Activated CD4-positive, alpha-beta memory T cell treated with anti-CD3 and anti-CD28 coated beads, Interleukin-2, amount 10 ng/mL, durations not matched to agents 7 days and 5 days (primary cell): ENCODE measurements around the gene PREB. TPM values are rescaled to one million over a fixed set of nuclear protein-coding genes. Genes with fewer than 3 reads are reported as not detected.
A peak's percentile ranks its signal among the peaks of the same experiment; 100 is the strongest.

Source experiments
- CTCF ChIA-PET: fragments of 350-600 bp; sonication (Branson Sonifier 250); formaldehyde crosslinking; loops from one replicate; lab custom pipeline; 2021; ENCODE audit warnings: antibody characterized with exemption, inconsistent platforms; lab: Charles Lee
- POLR2A ChIA-PET: fragments of 350-600 bp; sonication (Branson Sonifier 250); formaldehyde crosslinking; loops from one replicate; lab custom pipeline; 2021; ENCODE audit warnings: antibody characterized with exemption; lab: Charles Lee
- DNase-seq: peaks from one replicate; pipeline ENCODE4 v3.0.0-alpha.2; 2020
- H3K27ac Mint-ChIP-seq: one replicate; pipeline ENCODE4 v1.8.0; 2021; ENCODE audit warnings: mild to moderate bottlenecking, mixed read lengths
- H3K27me3 Mint-ChIP-seq: one replicate; pipeline ENCODE4 v1.8.0; 2021; ENCODE audit warnings: mixed read lengths
- H3K36me3 Mint-ChIP-seq: one replicate; pipeline ENCODE4 v1.8.0; 2021; ENCODE audit warnings: low read depth, mixed read lengths
- H3K4me1 Mint-ChIP-seq: one replicate; pipeline ENCODE4 v1.8.0; 2021; ENCODE audit warnings: mixed read lengths
- H3K4me3 Mint-ChIP-seq: one replicate; pipeline ENCODE4 v1.8.0; 2021; ENCODE audit warnings: mild to moderate bottlenecking, mixed read lengths
- H3K9me3 Mint-ChIP-seq: one replicate; pipeline ENCODE4 v1.8.0; 2021; ENCODE audit warnings: mixed read lengths
- total RNA-seq, 2 experiments: library from RNA; stranded (reverse); gene quantifications; one replicate each; pipeline ENCODE4 v1.2.3, GENCODE V29; 2021

PREB gene
- total RNA-seq, 2 experiments from 2014 or later: 67.4 to 72.7 TPM

DNA sequence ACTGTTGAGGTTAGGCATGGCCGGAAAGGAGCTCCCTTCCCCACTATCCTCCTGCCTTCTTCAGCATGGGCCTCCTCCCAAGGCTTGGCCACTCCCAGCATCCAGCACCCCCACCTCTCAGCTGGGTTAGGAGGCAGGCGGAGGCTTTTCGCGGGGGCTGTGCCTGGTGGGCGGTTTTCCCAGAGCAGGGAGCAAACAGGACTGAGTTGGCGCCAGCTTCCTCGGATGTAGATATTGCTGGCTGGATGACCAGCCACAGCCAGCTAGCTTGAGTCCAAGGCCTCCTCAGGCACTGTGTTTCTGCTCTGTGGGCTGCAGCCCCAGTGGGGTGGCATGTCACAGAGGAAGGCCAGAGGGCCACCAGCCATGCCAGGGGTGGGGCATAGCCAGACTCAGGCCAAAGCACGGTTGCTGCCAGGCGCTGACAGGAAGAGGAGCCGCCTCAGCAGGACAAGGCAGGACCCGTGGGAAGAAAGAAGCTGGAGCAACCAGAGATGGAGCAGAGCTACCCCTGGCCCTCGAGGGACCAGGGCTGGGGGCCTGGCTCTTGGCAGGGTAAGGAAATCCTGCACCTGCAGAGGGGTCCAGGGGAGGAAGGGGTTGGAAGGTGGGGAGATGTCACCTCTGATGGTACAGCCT lies 14.5 kb upstream of the PREB start, which contains the start of gene TCF23:
TSS of gene TCF23 (plus strand) at position 204 of the 639 bp plus-strand sequence. CDS start at position 334, 130 bp downstream.
- Mint-ChIP-seq H3K4me1 (no peaks in the 10 kb centered on the region), H3K27me3 (peaks cover 4% of the 10 kb centered on the region), H3K9me3 (no peaks in the 10 kb centered on the region), H3K4me3 (no peak within 1 kb of the TSS), H3K27ac (no peak within 1 kb of the TSS), H3K36me3 (no peaks in the 10 kb centered on the region)
- CTCF ChIA-PET: no interaction called here
- POLR2A ChIA-PET: no interaction called here
- no peak for DNase-seq

DNA sequence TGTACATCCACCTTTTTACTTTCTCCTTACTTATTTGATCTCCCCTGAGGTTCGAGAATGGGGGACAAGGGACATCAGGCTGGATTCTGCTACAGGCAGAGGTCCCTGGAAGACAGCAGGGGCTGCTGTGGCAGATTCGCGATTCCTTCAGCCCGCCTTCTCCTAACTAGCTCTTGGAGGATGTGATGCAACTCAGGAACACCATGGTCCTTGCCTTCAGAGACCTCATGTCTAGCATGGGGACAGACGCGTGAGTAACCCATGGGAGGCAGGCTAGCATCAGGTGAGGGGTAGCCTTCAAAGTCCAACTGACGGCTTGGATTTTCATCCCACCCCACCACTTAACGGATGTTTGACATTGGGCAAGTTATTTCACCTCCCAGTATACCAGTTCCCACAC lies 13.5 kb upstream of the PREB start:
- H3K27me3 Mint-ChIP-seq: peaks cover 12% of the 10 kb centered on the region
- POLR2A ChIA-PET: no interaction called here
- peaks cover 2% of the 10 kb centered on the region for H3K9me3 Mint-ChIP-seq
- H3K27ac Mint-ChIP-seq: no peak overlapping the region
- DNase-seq: no peak
- H3K4me1 Mint-ChIP-seq: no peaks in the 10 kb centered on the region
- CTCF ChIA-PET: no interaction called here
- H3K36me3 Mint-ChIP-seq: no peaks in the 10 kb centered on the region
- no peak overlapping the region for H3K4me3 Mint-ChIP-seq

DNA sequence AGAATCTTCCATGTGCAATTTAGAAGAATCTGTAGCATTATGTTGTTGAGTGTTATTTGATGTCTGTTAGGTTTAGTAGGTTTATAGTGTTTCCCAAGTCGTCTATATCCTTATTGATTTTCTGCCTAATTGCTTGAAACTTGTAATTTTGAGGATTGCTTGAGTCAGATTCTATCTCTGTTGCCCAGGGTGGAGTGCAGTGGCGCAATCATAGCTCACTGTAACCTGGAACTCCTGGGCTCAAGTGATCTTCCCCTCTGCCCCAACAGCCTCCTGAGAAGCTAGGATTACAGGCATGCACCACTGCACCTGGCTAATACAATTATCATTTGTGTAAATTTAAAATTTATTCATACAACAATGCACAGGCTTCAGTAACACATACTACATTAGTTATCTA lies 11.2 kb upstream of the PREB start:
- Mint-ChIP-seq H3K4me1 (no peaks in the 10 kb centered on the region), H3K36me3 (no peaks in the 10 kb centered on the region), H3K27me3 (peaks cover 18% of the 10 kb centered on the region), H3K9me3 (peaks cover 2% of the 10 kb centered on the region), H3K4me3 (no peak overlapping the region), H3K27ac (no peak overlapping the region)
- CTCF ChIA-PET: interaction anchor here (1.2 kb wide), 1 partner anchor 134 kb away, joined by 3 read pairs; no protein-coding TSS in a partner anchor
- DNase-seq: no peak
- POLR2A ChIA-PET: no interaction called here

DNA sequence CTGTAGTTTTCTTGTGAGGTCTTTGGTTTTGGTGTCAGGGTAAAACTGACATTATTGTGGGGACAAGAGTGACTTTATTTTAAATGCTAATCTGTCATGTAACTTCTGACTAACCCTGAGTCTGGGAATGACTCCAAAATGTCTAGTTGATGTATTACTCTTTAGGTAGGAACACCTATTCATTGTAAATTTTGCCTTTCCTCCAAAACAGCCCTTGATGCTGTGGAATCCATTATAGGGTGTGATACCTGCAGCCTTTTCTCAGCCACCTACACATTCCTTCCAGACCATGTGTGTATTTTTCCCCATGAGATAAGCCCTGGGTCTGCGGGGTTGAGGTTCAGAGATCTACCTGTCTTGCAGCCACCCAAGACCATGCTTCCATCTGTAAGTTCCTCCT lies 8.8 kb upstream of the PREB start:
- Mint-ChIP-seq H3K27me3 (peaks cover 20% of the 10 kb centered on the region), H3K4me3 (no peak overlapping the region), H3K36me3 (no peaks in the 10 kb centered on the region), H3K4me1 (no peaks in the 10 kb centered on the region), H3K9me3 (peaks cover 2% of the 10 kb centered on the region), H3K27ac (no peak overlapping the region)
- DNase-seq: no peak
- POLR2A ChIA-PET: no interaction called here
- CTCF ChIA-PET: no interaction called here

DNA sequence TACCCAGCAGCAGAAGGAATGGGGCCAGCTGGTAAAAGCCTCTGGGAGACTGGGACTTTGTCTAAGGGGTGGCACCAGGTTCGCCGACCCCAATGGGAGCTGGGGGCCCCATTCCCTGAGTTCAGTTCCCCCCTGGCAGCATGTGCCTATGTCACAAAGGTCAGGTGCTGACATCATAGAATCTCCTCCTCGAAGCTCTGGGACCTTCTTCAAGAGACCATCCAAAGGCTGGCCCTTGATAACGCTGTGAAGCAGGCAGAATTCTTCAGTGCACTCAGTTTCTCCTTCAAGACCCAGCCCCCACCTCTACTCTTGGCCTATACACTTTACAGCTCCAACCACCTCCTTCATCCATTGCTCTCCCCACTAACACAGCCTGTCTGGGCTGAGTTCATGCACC lies 4.9 kb upstream of the PREB start, which contains the start of gene PRR30:
TSS of gene PRR30 (minus strand) at position 101 of the 400 bp plus-strand sequence. CDS start 1,081 bp downstream, outside the sequence.
- ChIA-PET POLR2A (interaction anchor here (0.9 kb wide), 1 partner anchor 15 kb away, joined by 3 read pairs; no protein-coding TSS in a partner anchor), CTCF (no interaction called here)
- no peak within 1 kb of the TSS for H3K27ac Mint-ChIP-seq
- peaks cover 2% of the 10 kb centered on the region for H3K9me3 Mint-ChIP-seq
- H3K27me3 Mint-ChIP-seq: peaks cover 19% of the 10 kb centered on the region
- peaks cover 11% of the 10 kb centered on the region for H3K4me1 Mint-ChIP-seq
- no peak for DNase-seq
- peaks cover 2% of the 10 kb centered on the region for H3K36me3 Mint-ChIP-seq
- H3K4me3 Mint-ChIP-seq: no peak within 1 kb of the TSS

DNA sequence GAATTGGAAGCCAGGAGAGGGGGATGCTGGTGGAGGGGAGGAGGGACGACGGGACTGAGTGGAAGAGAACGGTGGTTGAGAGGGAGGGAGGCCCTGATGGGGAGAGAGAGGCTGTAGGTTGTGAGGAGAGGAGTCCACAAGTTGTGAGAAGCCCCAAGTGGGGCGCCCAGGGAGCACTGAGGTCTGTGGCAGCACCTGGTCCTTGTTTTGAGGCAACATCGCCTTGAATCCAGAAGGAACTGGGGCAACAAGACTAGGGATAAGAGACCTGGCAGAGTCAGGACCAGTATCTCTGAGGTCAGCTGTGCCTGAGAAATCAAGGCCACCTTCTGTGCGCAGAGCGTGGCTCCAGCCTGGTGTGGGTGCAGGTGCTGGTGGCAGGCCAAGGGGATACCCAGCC lies 3.7 kb upstream of the PREB start:
- peaks cover 9% of the 10 kb centered on the region for H3K36me3 Mint-ChIP-seq
- H3K4me1 Mint-ChIP-seq: peaks cover 18% of the 10 kb centered on the region
- no peak for DNase-seq
- POLR2A ChIA-PET: no interaction called here
- no peak overlapping the region for H3K4me3 Mint-ChIP-seq
- CTCF ChIA-PET: interaction anchor here (1.5 kb wide), 1 partner anchor 32 kb away, joined by 3 read pairs; no protein-coding TSS in a partner anchor
- H3K27me3 Mint-ChIP-seq: peaks cover 10% of the 10 kb centered on the region
- no peak overlapping the region for H3K27ac Mint-ChIP-seq
- H3K9me3 Mint-ChIP-seq: peaks cover 1% of the 10 kb centered on the region

DNA sequence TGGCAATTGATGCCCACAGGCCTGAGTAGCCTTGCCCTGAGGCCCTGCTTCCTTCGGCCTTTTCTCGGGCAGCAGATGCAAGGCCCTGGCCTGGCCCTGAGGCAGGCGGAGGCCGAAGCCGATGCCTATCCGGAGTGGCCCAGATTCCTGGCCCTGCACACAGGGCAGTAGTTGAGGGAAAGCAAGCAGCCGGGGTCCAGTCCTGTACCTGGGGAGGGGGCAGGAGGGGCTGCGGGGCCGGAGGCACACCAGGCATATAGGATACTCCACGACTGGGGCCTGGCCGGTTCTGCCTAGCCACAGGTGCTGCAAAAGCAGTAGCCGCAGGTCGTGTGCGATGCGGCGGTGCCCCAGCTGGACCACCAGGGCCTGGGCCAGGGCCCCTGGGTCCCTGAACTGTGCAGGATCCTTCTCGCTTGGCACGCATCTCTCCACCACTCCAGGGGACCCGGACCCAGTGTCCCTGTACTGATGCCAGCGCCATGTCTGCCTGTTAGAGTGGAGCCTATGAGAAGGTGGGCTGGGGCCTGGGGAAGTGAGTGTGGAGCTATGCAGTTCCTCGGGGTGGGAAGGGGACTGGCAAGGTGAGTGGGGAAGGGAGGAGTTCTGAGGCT lies 3.0 kb upstream of the PREB start:
- peaks cover 25% of the 10 kb centered on the region for H3K4me1 Mint-ChIP-seq
- H3K27ac Mint-ChIP-seq: no peak overlapping the region
- H3K9me3 Mint-ChIP-seq: no peaks in the 10 kb centered on the region
- ChIA-PET POLR2A (interaction anchor here (0.8 kb wide), 1 partner anchor 9 kb away, joined by 3 read pairs; no protein-coding TSS in a partner anchor), CTCF (interaction anchor here (1.5 kb wide), 1 partner anchor 32 kb away, joined by 3 read pairs; no protein-coding TSS in a partner anchor)
- DNase-seq: no peak
- peaks cover 4% of the 10 kb centered on the region for H3K27me3 Mint-ChIP-seq
- H3K36me3 Mint-ChIP-seq: peaks cover 16% of the 10 kb centered on the region
- no peak overlapping the region for H3K4me3 Mint-ChIP-seq

DNA sequence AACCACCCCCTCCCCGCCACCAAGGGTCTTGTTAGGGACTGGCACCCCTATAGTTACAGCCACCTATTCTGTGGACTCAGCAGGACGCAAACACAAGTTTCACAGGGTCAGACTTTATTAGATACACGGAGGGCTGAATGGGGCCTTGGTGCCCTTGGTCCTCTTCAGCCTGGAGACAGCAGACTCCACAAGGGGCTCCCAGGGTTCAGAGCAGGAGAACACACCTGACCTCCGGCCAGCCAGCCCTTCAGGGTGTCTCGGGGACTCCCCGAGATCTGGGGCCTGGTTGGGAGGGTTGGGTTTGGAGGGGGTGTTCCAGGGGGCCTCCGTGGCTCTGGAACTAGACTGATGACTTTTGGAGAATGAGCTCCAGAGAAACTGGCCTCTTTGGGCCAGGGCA lies 2.3 kb upstream of the PREB start:
- H3K27me3 Mint-ChIP-seq: peaks cover 2% of the 10 kb centered on the region
- no peak overlapping the region for H3K4me3 Mint-ChIP-seq
- peaks cover 21% of the 10 kb centered on the region for H3K36me3 Mint-ChIP-seq
- no peaks in the 10 kb centered on the region for H3K9me3 Mint-ChIP-seq
- H3K4me1 Mint-ChIP-seq: peaks cover 30% of the 10 kb centered on the region
- POLR2A ChIA-PET: no interaction called here
- DNase-seq: no peak
- no peak overlapping the region for H3K27ac Mint-ChIP-seq
- CTCF ChIA-PET: interaction anchor here (1.0 kb wide), 1 partner anchor 13 kb away, joined by 4 read pairs; the partner anchor contains the start of gene ABHD1

DNA sequence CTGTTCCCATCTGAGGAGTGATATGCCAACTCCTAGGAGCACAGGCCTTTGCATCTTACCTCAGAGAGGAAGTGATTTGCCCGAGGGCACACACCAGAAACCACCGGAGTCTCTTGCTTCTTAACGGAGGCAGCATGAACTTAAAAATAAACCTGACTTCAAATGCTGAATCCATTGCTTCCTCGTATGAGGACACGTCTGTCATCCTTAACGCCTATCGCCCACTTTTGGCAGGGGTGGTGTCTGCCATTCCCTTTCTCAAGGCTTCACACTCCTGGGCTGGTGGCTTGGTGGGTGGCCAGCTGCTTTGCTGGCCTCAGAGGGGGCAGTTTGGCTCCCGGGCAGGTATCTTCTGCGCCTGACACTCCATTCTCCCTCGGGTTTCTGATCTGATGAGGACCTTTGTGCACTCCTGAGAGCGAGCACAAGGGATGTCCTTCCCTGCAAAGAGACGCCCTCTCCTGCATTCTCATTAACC lies 1.1 kb upstream of the PREB start:
- no peak overlapping the region for H3K27ac Mint-ChIP-seq
- H3K4me3 Mint-ChIP-seq: peak overlapping the region; percentile 96
- peaks cover 2% of the 10 kb centered on the region for H3K27me3 Mint-ChIP-seq
- ChIA-PET CTCF (interaction anchor here (0.7 to 2.9 kb wide), 2 partner anchors 12 to 144 kb away, joined by 3 to 26 read pairs; partner anchors contain the start of gene ABHD1), POLR2A (interaction anchor here (2.0 to 5.4 kb wide), 6 partner anchors 12 to 293 kb away, joined by 8 to 57 read pairs (median 12); partner anchors contain the start of genes ABHD1, AGBL5, NRBP1 and OST4)
- no peak for DNase-seq
- no peaks in the 10 kb centered on the region for H3K9me3 Mint-ChIP-seq
- H3K4me1 Mint-ChIP-seq: peaks cover 34% of the 10 kb centered on the region
- H3K36me3 Mint-ChIP-seq: peaks cover 32% of the 10 kb centered on the region

DNA sequence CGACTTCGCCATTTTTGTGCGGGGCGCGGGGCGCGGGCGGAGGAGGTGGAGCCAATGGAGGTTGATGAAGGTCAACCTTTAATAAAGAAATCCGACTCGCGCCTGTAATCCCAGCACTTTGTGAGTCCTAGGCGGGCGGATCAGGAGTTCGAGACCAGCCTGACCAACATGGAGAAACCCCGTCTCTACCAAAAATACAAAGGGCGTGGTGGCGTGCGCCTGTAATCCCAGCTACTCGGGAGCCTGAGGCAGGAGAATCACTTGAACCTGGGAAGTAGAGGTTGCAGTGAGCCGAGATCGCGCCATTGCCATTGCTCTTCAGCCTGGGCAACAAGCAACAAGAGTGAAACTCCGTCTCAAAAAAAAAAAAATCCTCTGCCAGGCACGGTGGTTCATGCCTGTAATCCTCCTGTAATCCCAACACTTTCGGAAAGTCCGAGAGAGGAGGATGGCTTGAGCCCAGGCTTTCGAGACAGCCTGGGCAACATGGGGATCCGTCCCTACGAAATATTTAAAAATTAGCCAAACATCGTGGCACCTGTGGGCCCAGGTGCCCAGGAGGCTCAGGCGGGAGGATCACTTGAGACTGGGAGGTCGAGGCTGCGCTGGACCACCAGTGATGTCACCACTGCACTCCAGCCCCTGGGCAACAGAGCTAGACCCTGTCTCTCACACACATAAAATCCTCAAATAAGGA lies 493 bp upstream of the PREB start:
- Mint-ChIP-seq H3K27me3 (peaks cover 2% of the 10 kb centered on the region), H3K36me3 (peaks cover 38% of the 10 kb centered on the region), H3K4me1 (peaks cover 34% of the 10 kb centered on the region), H3K27ac (peak overlapping the region; percentile 96), H3K4me3 (peak overlapping the region; percentile 96), H3K9me3 (no peaks in the 10 kb centered on the region)
- DNase-seq: no peak
- POLR2A ChIA-PET: interaction anchor here (1.0 to 5.4 kb wide), 11 partner anchors 9 to 294 kb away, joined by 3 to 57 read pairs (median 8); partner anchors contain the start of genes ABHD1, AGBL5, ATRAID and MPV17
- CTCF ChIA-PET: interaction anchor here (1.5 to 2.9 kb wide), 6 partner anchors 11 to 168 kb away, joined by 3 to 26 read pairs (median 8); partner anchors contain the start of genes ABHD1 and TRIM54

DNA sequence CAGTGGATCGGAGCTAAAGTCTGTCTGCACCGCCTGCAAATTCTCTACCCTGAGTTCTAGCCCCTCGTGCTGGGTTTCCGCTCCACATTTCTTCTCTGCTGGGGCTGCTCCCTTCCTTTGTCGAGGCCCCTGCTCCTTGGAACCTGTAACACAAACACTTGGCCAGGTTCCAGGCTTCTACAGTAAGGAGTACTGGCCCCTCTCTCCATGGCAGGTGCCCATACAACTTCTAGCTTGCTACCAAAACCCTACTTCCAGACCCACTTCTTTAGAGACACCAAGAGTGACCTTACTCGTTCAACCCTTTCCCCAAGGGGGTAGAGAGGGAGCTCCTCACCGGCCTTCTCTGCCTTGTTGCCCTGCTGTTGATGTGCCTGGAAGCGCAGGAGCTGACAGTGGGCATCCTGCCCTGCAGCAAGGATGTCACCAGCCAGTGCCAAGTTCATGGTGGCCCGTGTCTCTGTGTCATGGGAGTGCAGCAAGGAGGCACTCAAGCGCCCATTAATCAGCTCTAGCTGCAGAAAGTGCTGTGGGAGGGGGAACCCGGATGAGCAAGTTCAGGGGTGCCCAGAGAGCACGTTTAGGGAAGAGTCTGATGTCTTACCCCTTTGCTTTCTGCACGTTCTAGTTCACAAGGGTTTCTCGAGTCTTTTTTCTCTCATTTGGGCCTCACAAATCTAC lies 1.1 kb downstream of the PREB start:
- H3K36me3 Mint-ChIP-seq: peaks cover 43% of the 10 kb centered on the region
- POLR2A ChIA-PET: interaction anchor here (0.8 to 5.4 kb wide), 11 partner anchors 9 to 295 kb away, joined by 3 to 57 read pairs (median 8); partner anchors contain the start of genes ABHD1, AGBL5, ATRAID and MPV17
- H3K9me3 Mint-ChIP-seq: no peaks in the 10 kb centered on the region
- no peaks in the 10 kb centered on the region for H3K27me3 Mint-ChIP-seq
- peak overlapping the region; percentile 96 for H3K4me3 Mint-ChIP-seq
- H3K27ac Mint-ChIP-seq: peak overlapping the region; percentile 78
- peaks cover 34% of the 10 kb centered on the region for H3K4me1 Mint-ChIP-seq
- CTCF ChIA-PET: interaction anchor here (0.6 to 2.9 kb wide), 18 partner anchors 10 to 172 kb away, joined by 3 to 26 read pairs (median 4); partner anchors contain the start of genes ABHD1, AGBL5, OST4 and TRIM54
- DNase-seq: peak; percentile 41

DNA sequence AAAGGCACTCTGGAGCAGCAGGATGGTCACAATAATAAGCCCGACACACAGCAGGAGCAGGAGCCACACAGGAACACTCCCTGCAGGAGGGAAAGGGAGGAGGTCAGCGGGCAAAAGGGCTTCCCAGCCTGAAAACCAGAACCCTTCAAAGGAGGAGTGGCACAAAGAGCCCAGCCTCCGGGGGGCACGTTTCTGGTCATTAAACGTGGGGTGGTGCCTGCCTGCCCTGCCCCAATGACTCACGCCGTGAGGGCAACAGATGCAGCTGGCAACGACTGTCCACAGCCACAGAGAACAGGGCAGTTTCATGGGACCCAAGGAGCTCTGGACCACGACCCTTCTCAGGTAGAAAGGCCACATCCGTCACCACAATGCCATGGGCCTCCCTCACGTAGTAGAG lies 3.0 kb downstream of the PREB start:
- Mint-ChIP-seq H3K27me3 (no peaks in the 10 kb centered on the region), H3K4me1 (peaks cover 34% of the 10 kb centered on the region), H3K9me3 (no peaks in the 10 kb centered on the region), H3K36me3 (peaks cover 43% of the 10 kb centered on the region), H3K4me3 (no peak overlapping the region), H3K27ac (peak overlapping the region; percentile 40)
- CTCF ChIA-PET: interaction anchor here (0.6 to 1.3 kb wide), 2 partner anchors 60 to 137 kb away, joined by 3 to 6 read pairs; no protein-coding TSS in a partner anchor
- DNase-seq: no peak
- POLR2A ChIA-PET: interaction anchor here (5.4 kb wide), 1 partner anchor 8 kb away, joined by 57 read pairs; the partner anchor contains the start of gene ABHD1
